SK-N-SH treated with all-trans-retinoic acid at 6 μM for 48 hours (cell line): ENCODE measurements around the gene TAMM41.

ENCODE experiments used
- ARNTL ChIP-seq: fragments of 450-650 bp; formaldehyde crosslinking; IDR thresholded peaks from 2 replicates; pipeline ENCODE4 v1.5.0; 2020; ENCODE audit warnings: low read depth, mild to moderate bottlenecking, moderate library complexity, borderline replicate concordance
- BACH2 ChIP-seq: fragments of 250-450 bp; sonication (Bioruptor Pico); IDR thresholded peaks from 2 replicates; pipeline ENCODE4 v1.9.0; 2021; ENCODE audit warnings: mild to moderate bottlenecking, borderline replicate concordance
- RARB ChIP-seq: fragments of 250-450 bp; sonication (Bioruptor Pico); IDR thresholded peaks from 2 replicates; pipeline ENCODE4 v1.8.0; 2021; ENCODE audit warnings: mild to moderate bottlenecking, moderate library complexity
- TOX ChIP-seq: fragments of 250-450 bp; sonication (Bioruptor Pico); IDR thresholded peaks from 2 replicates; pipeline ENCODE4 v1.8.0; 2021; ENCODE audit warnings: mild to moderate bottlenecking, moderate library complexity, borderline replicate concordance
- ZC3H10 ChIP-seq: fragments of 250-450 bp; sonication (Bioruptor Pico); IDR thresholded peaks from 2 replicates; pipeline ENCODE4 v1.5.1; 2021; ENCODE audit warnings: mild to moderate bottlenecking, moderate library complexity
- ZFP30 ChIP-seq: fragments of 450-650 bp; formaldehyde crosslinking; IDR thresholded peaks from 2 replicates; pipeline ENCODE4 v1.5.0; 2022; ENCODE audit warnings: mild to moderate bottlenecking, moderate library complexity

GRCh38 chr3:11779626-11780025 is 67.1 kb downstream of the TAMM41 start:
- TF ChIP-seq RARB (CRISPR knock-in tag): no peak
- no peak for TF ChIP-seq BACH2 (CRISPR knock-in tag)
- no peak for TF ChIP-seq ZC3H10 (CRISPR knock-in tag)
- TF ChIP-seq ARNTL (CRISPR knock-in tag): no peak
- no peak for TF ChIP-seq ZFP30 (CRISPR knock-in tag)
- no peak for TF ChIP-seq TOX (CRISPR knock-in tag)
